Fibroblast of gingiva (primary cell): Measurements from ENCODE around the gene FRMD1.

Experiments
- DNase-seq: peaks from one replicate; pipeline ENCODE4 v3.0.0-alpha.2; 2011; ENCODE audit warnings: low read depth

The FRMD1 gene

GRCh38 chr6:168095171-168095691 lies 16.2 kb upstream of the FRMD1 start:
- DNase-seq = no peak

GRCh38 chr6:168093634-168094033 lies 14.6 kb upstream of the FRMD1 start:
- no peak for DNase-seq

- DNase-seq = no peak
Observed at GRCh38 chr6:168093071-168093505, 14.1 kb upstream of the FRMD1 start.

- DNase-seq = no peak
Observed at GRCh38 chr6:168092541-168092940, 13.5 kb upstream of the FRMD1 start.

GRCh38 chr6:168091381-168092264 lies 12.6 kb upstream of the FRMD1 start:
- no peak for DNase-seq

GRCh38 chr6:168090706-168091105 lies 11.7 kb upstream of the FRMD1 start:
- no peak for DNase-seq

- DNase-seq = no peak
Observed at GRCh38 chr6:168090064-168090690, 11.2 kb upstream of the FRMD1 start.

GRCh38 chr6:168089186-168090063 lies 10.4 kb upstream of the FRMD1 start:
- no peak for DNase-seq

GRCh38 chr6:168088161-168089053 lies 9.4 kb upstream of the FRMD1 start:
- DNase-seq = no peak

- no peak for DNase-seq
Observed at GRCh38 chr6:168087436-168088160, 8.6 kb upstream of the FRMD1 start.

- no peak for DNase-seq
Observed at GRCh38 chr6:168086616-168087015, 7.6 kb upstream of the FRMD1 start.

GRCh38 chr6:168086066-168086465 lies 7.1 kb upstream of the FRMD1 start:
- DNase-seq = no peak

GRCh38 chr6:168084465-168085160 lies 5.6 kb upstream of the FRMD1 start:
- no peak for DNase-seq

GRCh38 chr6:168083514-168083885 lies 4.5 kb upstream of the FRMD1 start:
- DNase-seq = no peak

GRCh38 chr6:168082860-168083513 lies 4.0 kb upstream of the FRMD1 start:
- DNase-seq = no peak

GRCh38 chr6:168081858-168082546 lies 3.0 kb upstream of the FRMD1 start:
- DNase-seq = no peak

GRCh38 chr6:168080393-168081077 lies 1.5 kb upstream of the FRMD1 start:
- no peak for DNase-seq
